Lung (tissue), 12 donors: Measurements from ENCODE around the gene SLC2A10. TPM values are rescaled to one million over a fixed set of nuclear protein-coding genes. Genes with fewer than 3 reads are reported as not detected.

Source experiments
- ATAC-seq: fragments of 200-7000 bp; cut with Tn5 transposase; one replicate; pipeline ENCODE4 v1.9.1; 2020; ENCODE audit warnings: moderate number of reproducible peaks; ENCODE audit not compliant: insufficient read depth, low FRiP score
- DNase-seq, 3 donors: peaks; one replicate each; pipeline ENCODE4 v3.0.0-alpha.2; 2013 to 2017
- H3K27ac ChIP-seq, 2 donors: one replicate each; pipeline ENCODE4 v1.5.1; 2013; ENCODE audit warnings: mild to moderate bottlenecking in 2 of 2, moderate library complexity in 2 of 2, control low read depth in 1 of 2, inconsistent platforms in 1 of 2, low read depth in 1 of 2, low read length in 1 of 2
- H3K27me3 ChIP-seq, 3 donors: one replicate each; pipeline ENCODE4 v1.5.1; 2013; ENCODE audit warnings: low read length in 2 of 3; ENCODE audit not compliant: control insufficient read depth in 3 of 3, insufficient read depth in 3 of 3
- H3K36me3 ChIP-seq, 4 donors: one replicate each; pipeline ENCODE4 v1.5.1; 2013; ENCODE audit warnings: low read length in 4 of 4, mild to moderate bottlenecking in 1 of 4, moderate library complexity in 1 of 4; ENCODE audit not compliant: control insufficient read depth in 4 of 4, insufficient read depth in 4 of 4
- H3K4me1 ChIP-seq, 5 donors: one replicate each; pipeline ENCODE4 v1.5.1; 2013; ENCODE audit warnings: low read length in 5 of 5, mild to moderate bottlenecking in 2 of 5, moderate library complexity in 1 of 5; ENCODE audit not compliant: control insufficient read depth in 5 of 5, insufficient read depth in 5 of 5
- H3K4me3 ChIP-seq: one replicate; pipeline ENCODE4 v1.5.1; 2013; ENCODE audit warnings: mild to moderate bottlenecking, control low read depth, moderate library complexity
- H3K9ac ChIP-seq, 2 donors: one replicate each; pipeline ENCODE4 v1.5.1; 2013; ENCODE audit warnings: low read length in 2 of 2, control low read depth in 1 of 2; ENCODE audit not compliant: insufficient read depth in 1 of 2
- H3K9me3 ChIP-seq, 4 donors: one replicate each; pipeline ENCODE4 v1.5.1; 2013; ENCODE audit warnings: low read length in 3 of 4, mild to moderate bottlenecking in 1 of 4, moderate library complexity in 1 of 4; ENCODE audit not compliant: control insufficient read depth in 4 of 4, insufficient read depth in 3 of 4
- WGBS, 2 donors: extraction: QIAGEN DNeasy Blood & Tissue Kit; methylation state at CpG; one replicate each; pipeline ENCODE4 v1.1.7; 2013; 5-methylcytosine and 5-hydroxymethylcytosine counted together
- polyA plus RNA-seq, 2 donors: library from polyadenylated mRNA; stranded (reverse); fragments of 200-250 nt; gene quantifications; one replicate each; pipeline ENCODE4 v1.2.1, GENCODE V29; 2013
- total RNA-seq, 2 donors: library from RNA; depleted of rRNA in 1 of 2; stranded (reverse); fragments of >200 nt in 1 of 2; gene quantifications; one replicate each; pipeline ENCODE4 v1.2.1, GENCODE V29; 2014 to 2021
- TF ChIP-seq, protein P1 (sequence below): IDR thresholded peaks from 2 replicates; pipeline ENCODE4 v1.5.1; 2012; ENCODE audit warnings: mild to moderate bottlenecking; ENCODE audit errors: control extremely low read depth, extremely low read depth
- donor health status: control.
- donor health status: control.
- donor health status: Bipolar disorder and iron deficiency.
- donor health status: healthy.
- donor health status: DM: yes; HTN: yes; CAD: no.

SLC2A10 gene
- total and polyA plus RNA-seq, 4 donors: 7.4 to 20.6 (median 12.1) TPM

DNA sequence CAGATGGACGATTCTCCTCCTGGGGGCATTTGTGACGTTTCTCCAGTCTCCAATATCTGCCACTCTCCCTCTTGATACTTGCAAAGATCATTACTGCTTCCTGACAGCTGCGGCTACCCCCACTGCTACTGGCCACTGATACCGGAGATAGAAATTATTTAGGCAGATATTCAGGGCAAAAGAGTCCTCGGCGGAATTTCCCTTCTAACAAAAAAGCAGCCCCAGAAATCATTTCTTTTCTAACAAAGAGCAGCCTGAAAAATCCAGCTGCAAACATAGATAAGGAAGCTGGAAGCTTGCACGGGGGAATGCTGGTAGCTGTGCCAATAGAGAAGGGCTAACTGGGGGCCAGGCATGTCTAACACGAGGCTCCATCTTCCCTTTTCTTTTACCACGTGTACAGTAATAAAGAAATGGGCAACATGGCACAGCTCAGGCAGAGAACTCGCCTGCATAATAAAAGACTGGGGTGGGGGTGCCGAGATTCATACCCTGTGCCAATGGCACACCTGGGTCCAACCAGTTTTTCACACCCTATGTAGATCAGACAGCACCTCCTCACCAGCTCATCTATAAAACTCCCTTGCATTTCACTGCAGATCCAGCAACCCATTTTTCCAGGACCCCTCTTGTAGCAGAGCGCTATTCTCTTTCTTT, 26.3 kb upstream of the SLC2A10 start:
- Histone ChIP-seq H3K4me1 (peaks cover 6 to 27% (median 8%) of the 10 kb centered on the region in 5 donors), H3K4me3 (no peak overlapping the region)

DNA sequence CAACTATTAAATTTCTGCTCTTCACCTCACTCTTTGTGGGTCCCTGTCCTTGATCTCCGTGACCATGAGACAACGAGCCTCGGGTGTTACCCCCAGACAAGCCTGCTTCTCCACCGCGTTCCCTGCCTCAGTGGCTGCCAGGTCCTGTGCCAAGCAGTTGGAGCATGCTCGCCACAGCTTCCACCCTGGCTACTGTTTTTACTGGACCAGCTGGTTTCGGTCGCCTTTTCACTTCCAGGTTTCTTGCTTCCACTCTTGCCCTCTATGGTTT, 25.8 kb upstream of the SLC2A10 start:
- peak in 1 of 3 donors; percentile 44 for DNase-seq

More for the DNA sequence above, 26.3 kb upstream of the SLC2A10 start:
- Histone ChIP-seq H3K9me3 (no peaks in the 10 kb centered on the region), H3K36me3 (peaks cover 3 to 9% (median 6%) of the 10 kb centered on the region in 4 donors), H3K27ac (no peak overlapping the region), H3K9ac (peak overlapping the region; percentile 28 to 79), H3K27me3 (no peaks in the 10 kb centered on the region)
- peak; percentile 78 to 88 (median 87) for DNase-seq
- WGBS, 2 donors: 39 to 43% methylated on average over 12 of the region's 12 CpGs
- no peak for ATAC-seq
- TF ChIP-seq, protein P1, sequence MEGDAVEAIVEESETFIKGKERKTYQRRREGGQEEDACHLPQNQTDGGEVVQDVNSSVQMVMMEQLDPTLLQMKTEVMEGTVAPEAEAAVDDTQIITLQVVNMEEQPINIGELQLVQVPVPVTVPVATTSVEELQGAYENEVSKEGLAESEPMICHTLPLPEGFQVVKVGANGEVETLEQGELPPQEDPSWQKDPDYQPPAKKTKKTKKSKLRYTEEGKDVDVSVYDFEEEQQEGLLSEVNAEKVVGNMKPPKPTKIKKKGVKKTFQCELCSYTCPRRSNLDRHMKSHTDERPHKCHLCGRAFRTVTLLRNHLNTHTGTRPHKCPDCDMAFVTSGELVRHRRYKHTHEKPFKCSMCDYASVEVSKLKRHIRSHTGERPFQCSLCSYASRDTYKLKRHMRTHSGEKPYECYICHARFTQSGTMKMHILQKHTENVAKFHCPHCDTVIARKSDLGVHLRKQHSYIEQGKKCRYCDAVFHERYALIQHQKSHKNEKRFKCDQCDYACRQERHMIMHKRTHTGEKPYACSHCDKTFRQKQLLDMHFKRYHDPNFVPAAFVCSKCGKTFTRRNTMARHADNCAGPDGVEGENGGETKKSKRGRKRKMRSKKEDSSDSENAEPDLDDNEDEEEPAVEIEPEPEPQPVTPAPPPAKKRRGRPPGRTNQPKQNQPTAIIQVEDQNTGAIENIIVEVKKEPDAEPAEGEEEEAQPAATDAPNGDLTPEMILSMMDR: no peak

DNA sequence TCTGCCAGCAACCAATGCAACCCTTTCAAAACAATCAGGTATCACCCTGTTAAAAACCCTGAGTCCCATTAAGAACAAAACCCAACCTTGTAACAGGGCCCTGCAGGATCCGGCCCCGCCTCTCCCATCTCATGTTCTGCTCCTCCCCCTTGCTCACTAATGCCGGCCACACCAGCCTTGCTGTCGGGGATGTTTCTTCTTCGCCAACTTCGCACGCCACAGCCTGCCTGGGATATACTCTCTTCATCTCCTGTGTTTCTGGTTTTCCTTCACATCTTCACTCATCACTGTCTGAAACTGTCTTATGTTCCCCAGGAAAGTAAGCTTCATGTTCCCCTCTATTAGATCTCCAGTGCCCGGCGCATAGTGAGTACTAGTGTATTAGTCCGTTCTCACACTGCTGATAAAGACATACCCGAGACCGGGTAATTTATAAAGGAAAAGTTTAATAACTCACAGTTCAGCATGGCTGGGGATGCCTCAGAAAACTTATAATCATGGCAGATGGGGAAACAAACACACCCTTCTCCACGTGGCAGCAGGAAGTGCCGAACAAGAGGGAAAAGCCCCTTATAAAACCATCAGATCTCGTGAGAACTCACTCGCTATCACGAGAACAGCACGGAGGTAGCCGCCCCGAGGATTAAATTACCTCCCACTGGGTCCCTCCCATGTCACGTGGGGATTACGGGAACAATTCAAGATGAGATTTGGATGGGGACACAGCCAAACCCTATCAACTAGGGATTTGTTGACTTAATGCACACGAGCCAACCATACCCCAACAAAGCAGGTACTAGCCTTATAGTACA, 25.3 kb upstream of the SLC2A10 start:
- ATAC-seq: peak; percentile 71
- Histone ChIP-seq H3K27ac (no peak overlapping the region), H3K36me3 (peaks cover 3 to 9% (median 6%) of the 10 kb centered on the region in 4 donors), H3K9ac (peak overlapping the region; percentile 38 to 56), H3K4me1 (peaks cover 6 to 30% (median 8%) of the 10 kb centered on the region in 5 donors), H3K9me3 (no peaks in the 10 kb centered on the region), H3K27me3 (no peaks in the 10 kb centered on the region), H3K4me3 (no peak overlapping the region)
- TF ChIP-seq, protein P1: no peak
- 48 to 66% methylated on average over 23 of the region's 23 CpGs for WGBS, 2 donors
- peak; percentile 80 to 86 (median 85) for DNase-seq

More for the DNA sequence above, 25.8 kb upstream of the SLC2A10 start:
- Histone ChIP-seq H3K4me1 (peaks cover 6 to 30% (median 8%) of the 10 kb centered on the region in 5 donors), H3K27ac (no peak overlapping the region), H3K36me3 (peaks cover 3 to 9% (median 6%) of the 10 kb centered on the region in 4 donors), H3K27me3 (no peaks in the 10 kb centered on the region), H3K9ac (peak overlapping the region in 1 of 2 donors; percentile 28), H3K4me3 (no peak overlapping the region), H3K9me3 (no peaks in the 10 kb centered on the region)
- TF ChIP-seq, protein P1: no peak
- 51 to 73% methylated on average over 8 of the region's 8 CpGs for WGBS, 2 donors
- no peak for ATAC-seq
